DMS153 treated with DMSO at 0.1 percent for 48 hours (cell line): ENCODE measurements around the gene CEP70.
"Not testable (repeated sequence)": the region's sequence is repeated elsewhere in the genome, so short reads cannot be mapped to it uniquely, and the experiment has no call there.

ENCODE experiments used
- DNase-seq: peaks from one replicate; lab custom pipeline; 2025; ENCODE audit not compliant: unreplicated experiment; lab: John Stamatoyannopoulos, UW

The CEP70 gene, protein sequence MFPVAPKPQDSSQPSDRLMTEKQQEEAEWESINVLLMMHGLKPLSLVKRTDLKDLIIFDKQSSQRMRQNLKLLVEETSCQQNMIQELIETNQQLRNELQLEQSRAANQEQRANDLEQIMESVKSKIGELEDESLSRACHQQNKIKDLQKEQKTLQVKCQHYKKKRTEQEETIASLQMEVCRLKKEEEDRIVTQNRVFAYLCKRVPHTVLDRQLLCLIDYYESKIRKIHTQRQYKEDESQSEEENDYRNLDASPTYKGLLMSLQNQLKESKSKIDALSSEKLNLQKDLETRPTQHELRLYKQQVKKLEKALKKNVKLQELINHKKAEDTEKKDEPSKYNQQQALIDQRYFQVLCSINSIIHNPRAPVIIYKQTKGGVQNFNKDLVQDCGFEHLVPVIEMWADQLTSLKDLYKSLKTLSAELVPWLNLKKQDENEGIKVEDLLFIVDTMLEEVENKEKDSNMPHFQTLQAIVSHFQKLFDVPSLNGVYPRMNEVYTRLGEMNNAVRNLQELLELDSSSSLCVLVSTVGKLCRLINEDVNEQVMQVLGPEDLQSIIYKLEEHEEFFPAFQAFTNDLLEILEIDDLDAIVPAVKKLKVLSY

DNA sequence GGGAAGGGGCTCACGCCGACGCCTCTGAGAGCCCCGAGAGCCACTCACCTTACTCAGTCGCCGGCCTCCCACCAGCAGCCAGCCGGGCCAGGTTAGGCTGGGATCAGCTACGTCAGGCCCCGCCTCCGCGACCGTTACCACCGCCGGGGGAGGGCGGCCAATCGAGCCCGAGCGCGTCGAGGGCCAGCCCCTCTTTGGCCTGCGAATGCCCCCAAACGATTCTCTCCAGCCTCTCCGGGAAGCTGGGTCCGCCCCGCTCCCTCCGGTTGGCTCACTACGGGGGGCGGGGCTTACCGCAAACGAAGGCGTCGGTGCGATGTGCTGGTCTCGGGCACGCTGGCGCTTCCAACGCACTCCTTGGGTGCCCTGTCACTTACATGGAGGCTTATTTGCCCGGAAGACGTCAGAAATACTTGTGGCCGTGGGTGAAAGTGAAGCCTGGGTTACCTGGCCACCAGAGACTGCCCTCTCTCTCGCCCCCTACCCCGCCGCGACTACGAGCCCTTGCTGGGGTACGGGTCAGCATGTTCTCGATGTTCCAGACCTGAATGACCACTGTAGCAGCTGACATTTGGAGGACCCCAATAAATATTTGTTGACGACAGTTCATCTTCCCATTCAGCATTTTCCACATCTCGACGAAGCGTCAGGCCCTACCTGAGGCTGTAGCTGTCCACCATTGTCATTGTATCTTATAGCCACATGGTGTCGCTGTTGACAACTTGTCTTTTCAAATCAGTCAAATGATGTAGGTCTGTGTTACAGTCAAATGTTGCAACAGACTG is at the start of gene CEP70:
TSS of gene CEP70 (minus strand) at position 111 of the 785 bp plus-strand sequence. CDS start 21,333 bp downstream, outside the sequence.
- DNase-seq = no peak

DNA sequence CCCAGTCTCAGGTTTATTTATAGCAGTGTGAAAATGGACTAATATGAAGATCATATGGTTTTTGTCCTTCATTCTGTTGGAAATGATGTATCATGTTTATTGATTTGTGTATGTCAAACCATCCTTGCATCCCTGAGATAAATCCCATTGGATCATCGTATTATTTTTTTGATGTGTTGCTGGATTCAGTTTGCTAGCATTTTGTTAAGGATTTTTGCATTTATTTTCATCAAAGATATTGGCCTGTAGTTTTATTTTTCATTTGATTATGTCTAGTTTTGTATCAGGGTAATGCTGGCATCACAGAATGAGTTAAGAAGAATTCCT is 48.8 kb upstream of the CEP70 start:
- no peak for DNase-seq

DNA sequence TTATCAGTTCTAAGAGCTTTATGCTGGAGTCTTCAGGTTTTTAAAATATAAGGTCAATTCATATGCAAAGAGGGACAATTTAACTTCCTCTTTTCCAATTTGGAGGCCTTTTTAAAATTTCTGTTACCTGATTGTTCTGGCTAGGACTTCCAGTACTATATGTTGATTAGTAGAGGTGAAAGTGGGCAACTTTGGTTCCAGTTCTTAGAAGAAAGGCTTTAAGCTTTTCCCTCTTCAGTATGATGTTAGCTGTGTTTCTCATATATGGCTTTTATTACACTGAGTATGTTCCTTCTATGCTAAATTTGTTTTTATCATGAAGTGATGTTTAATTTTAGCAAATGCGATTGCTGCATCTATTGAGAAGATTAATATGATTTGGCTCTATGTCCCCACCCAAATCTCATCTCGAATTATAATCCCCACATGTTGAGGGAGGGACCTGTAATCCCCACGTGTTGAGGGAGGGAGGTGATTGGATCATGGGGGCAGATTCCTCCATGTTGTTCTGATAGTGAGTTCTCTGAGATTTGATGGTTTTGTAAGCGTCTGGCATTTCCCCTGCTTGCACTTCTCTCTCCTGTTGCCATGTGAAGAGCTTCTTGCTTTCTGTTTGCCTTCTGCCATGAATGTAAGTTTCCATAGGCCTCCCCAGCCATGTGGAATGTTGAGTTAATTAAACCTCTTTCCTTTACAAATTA is 48.3 kb upstream of the CEP70 start:
- no peak for DNase-seq

DNA sequence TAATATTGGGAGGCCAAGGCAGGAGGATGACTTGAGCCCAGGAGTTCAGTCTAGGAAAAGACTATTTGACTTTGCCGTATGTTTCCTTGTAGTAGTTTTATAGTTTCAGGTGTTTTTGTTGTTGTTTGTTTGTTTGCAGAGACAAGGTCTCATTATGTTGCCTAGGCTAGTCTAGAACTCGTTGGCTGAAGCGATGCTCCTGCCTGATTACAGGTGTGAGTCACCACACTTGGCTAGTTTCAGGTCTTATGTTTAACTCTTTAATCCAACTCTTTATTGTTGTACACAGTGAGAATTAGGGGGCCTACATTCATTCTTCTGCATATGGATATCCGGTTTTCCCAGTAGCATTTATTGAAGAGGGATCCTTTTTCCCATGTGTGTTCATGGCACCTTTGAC is 46.5 kb upstream of the CEP70 start:
- no peak for DNase-seq

DNA sequence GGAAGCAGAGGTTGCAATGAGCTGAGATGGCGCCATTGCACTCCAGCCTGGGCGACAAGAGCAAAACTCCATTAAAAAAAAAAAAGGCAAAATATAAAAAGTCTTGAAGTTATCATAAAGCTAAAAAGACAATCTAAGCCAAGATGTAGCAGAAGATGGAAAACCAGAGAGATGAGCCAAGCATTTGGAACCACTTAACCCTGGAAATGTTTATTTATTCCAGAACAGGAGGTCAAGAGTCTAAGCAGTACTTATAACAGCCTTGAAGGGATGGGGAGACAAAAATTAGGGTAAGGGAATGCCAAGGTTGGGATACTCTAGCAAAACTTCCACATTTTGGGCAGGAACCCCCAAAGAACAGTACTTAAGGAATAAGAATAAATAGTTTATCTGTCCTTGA is 44.6 kb upstream of the CEP70 start:
- no peak for DNase-seq

DNA sequence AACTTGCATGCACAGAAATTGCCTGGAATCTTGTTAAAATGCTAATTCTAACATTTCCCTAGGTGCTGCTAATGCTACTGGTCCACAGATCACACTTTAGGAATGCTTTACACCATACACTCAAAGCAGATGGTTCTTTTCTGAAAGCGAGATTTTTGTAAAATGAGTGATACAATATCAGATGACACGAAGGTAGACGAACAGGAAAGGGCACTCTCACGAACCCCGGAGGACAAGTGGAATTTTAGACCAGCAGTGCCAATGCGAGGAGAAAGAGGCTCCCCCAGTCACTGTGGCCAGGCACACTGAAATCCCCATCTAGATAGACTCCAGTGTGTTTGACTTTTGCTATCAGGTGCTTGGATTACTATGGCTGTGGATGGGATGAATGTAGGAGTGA is 35.5 kb upstream of the CEP70 start:
- DNase-seq = no peak

DNA sequence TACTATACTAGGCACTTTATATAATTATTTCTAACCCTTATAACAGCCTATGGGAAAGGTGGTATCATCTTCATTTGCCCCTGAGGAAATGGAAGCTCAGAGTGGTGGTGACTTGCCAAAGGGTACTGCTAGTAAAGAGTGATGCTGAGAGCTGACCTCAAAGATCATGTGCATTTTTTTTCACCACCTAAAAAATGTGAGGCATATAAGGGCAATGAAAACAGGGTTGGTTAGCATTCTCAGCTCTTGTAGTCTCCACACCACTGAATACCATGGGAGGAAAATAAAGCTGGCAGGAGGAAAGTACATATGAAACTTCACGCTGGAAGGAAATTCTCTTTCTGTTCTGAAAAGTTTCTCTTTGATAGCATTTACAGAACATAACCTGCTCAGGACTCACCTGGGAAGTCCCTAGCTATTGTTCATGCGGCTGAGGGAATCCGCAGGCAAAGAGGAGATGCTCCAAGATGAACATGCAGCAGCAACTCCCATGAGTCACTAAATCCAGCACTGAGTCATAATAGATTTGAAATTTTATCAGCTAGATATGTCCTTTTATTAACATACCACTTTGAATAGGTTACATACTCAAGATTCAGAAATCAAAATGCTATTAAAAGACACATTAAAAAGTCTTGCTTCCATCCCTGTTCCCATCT is 31.8 kb upstream of the CEP70 start:
- no peak for DNase-seq

DNA sequence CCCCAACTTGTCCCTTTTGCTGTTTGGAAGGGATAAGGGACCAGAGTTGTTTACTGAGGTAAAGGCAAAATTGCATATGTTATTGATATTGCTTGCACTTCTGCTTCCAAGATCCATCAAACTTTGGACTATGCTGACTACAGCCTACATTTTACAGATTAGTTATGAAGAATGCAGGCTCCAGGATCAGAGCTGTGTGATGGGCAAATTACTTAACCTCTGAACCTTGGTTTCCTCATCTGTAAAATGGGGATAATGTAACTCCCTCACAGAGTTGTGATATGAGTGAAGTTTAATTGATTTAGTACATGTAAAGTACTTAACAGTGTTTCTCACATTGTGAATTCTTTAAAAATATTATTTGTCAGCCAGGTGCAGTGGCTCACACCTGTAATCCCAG is 30.5 kb upstream of the CEP70 start:
- no peak for DNase-seq

DNA sequence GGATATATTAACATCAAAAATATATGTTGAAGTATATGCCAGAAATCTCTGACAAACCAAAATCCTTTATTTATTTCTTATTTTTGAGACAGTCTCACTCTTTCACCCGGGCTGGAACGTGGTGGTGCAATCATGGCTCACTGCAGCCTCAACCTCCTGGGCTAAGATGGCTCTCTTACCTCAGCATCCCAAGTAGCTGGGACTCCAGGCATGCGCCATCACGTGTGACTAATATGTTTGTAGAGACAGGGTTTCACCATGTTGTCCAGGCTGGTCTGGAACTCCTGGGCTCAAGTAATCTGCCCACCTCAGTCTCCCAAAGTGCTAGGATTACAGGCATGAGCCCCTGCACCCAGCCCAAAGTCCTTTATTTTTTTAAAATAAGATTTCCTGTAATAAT is 26.4 kb upstream of the CEP70 start:
- no peak for DNase-seq

DNA sequence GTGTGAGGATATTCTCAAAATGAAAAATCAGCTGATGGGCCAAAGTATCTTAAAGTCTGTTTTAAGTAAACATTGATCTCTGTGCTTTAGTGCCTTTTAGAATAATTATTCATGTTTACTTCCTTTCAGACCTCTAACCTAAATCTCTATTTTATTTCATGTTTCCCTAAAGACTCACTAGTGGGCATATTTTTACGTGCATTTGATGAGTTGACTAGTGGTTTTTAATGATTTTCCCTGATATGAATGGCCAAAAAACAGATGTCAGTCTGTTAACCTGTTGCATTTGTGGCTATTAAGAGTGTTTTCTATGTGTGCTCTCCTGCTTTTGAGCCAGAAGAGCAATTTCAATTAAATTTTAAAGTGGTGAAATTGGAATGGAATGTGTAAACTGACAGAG is 21.4 kb upstream of the CEP70 start:
- no peak for DNase-seq

DNA sequence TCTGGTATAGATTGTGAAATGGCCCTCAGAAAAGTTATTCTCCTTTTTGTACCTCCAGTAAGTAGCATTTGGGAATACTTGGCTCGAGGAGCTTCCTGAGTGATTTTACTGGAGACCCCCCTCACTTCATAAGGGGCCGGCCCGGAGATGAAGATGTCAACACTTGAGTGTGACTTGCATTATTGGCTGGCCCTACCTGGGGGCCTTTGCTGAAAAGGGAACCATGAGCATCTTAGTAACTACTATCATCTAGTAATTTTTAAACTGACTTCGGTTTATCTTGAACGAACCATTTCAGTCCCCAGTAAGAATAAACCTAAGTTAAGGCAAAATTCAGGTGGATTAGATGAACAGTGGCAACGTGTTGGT is 15.8 kb upstream of the CEP70 start:
- DNase-seq = no peak

DNA sequence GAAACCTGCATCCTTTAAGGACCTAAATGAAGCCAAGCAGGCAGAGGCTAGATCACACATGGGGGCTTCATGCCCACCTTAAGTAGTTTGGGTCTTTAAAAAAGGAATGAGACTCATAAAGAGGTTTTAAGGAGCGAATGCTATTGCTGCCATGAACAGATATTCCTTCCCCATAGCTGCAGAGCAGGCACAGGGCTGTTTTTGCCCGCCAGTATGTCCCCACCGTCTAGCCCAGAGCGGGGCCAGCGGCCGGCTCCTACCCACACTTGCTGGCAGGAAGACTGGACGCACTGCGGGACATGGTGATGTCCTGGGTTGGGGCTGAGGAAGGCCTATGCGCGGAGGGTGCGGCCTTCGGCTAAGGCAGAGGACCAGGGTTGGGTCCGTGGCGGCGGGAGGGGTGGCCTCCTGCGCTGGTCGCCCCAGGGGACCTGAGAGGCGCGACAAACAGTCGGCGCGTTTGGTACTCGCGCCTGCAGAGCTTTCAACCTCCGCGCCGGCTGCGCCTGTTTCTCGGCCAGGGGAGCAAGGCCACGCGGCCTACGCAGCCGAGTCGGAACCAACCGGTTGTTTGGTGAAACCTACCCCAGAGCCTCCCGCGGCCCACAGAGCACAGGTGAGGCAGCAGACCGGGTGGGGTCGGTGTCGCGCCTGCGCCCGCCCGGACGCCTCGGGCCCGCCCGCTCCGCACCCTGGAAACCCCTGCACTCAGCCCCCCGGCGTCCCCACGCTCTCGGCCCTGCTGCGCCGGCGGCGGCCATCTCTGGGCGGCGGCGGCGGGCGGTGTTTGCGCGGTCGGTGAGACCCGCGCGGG is 14.5 kb upstream of the CEP70 start, which contains the start of gene FAIM:
TSS of gene FAIM (plus strand) at position 450 of the 814 bp plus-strand sequence. CDS start 10,956 bp downstream, outside the sequence.
- peak; percentile 44 for DNase-seq

DNA sequence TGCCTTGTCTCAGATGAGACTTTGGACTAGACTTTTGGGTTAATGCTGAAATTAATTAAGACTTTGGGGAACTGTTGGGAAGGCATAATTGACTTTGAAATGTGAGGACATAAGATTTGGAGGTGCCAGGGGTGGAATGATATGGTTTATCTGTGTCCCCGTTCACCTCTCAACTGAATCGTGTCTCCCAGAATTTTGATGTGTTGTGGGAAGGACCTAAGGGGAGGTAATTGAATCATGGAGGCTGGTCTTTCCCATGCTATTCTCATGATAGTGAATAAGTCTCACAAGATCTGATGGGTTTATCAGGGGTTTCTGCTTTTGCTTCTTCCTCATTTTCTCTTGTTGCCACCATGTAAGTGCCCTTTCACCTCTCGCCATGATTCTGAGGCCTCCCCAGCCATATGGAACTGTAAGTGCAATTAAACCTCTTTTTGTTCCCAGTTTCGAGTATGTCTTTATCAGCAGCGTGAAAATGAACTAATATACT is 10.1 kb upstream of the CEP70 start:
- DNase-seq = not testable (repeated sequence)

DNA sequence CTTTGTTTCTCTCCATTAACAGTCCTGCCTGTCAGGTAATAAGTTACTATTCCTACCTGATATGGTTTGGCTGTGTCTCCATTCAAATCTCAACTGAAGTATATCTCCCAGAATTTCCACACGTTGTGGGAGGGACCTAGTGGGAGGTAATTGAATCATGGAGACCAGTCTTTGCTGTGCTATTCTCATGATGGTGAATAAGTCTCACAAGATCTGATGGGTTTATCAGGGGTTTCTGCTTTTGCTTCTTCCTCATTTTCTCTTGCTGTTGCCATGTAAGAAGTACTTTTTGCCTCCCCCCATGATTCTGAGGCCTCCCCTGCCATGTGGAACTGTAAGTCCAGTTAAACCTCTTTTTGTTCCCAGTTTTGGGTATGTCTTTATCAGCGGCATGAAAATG is 7.6 kb upstream of the CEP70 start:
- DNase-seq = not testable (repeated sequence)

DNA sequence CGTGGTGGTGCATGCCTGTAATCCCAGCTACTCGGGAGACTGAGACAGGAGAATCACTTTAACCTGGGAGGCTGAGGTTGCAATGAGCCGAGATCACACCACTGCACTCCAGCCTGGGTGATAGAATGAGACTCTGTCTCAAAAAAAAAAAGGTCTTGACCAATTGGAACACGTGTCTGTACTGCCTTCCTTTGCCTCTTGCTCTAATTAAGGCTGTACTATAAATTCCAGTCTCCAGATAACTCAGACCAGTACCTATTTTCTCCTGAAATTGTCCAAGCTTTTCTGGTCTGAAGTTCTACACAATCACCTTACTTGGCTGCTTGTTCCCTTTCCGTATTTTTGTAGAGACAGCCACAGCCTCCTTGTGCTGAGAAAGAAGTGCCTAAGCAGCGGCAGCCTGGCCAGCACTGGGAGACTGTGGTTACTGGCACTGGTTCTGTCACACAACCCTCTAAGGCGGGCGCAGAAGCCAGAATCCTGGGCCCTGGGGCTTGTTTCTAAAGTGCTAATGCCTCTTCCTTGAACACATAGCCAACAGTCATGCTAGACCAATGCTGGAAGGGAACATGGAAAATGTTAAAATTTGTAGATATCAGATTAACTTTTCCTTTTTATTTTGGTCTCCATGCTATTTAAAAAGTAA is 6.2 kb upstream of the CEP70 start:
- no peak for DNase-seq

DNA sequence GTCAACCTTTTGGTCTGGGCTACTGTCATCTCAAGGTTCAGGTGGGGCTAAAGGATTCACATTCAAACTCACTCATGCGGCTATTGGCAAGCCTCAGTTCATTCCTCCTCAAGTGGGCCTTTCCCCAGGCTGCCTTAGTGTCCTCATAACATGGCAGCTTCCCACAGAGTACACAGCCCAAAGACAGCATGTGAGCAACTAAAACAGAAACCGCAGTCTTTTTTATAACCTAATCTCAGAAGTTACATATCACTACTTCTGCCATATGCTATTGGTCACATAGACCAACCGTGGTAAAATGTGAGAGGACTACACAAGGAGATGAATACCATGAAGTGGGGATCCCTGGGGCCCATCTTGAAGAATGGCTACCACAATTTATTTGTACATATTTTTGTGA is 4.5 kb upstream of the CEP70 start:
- no peak for DNase-seq

DNA sequence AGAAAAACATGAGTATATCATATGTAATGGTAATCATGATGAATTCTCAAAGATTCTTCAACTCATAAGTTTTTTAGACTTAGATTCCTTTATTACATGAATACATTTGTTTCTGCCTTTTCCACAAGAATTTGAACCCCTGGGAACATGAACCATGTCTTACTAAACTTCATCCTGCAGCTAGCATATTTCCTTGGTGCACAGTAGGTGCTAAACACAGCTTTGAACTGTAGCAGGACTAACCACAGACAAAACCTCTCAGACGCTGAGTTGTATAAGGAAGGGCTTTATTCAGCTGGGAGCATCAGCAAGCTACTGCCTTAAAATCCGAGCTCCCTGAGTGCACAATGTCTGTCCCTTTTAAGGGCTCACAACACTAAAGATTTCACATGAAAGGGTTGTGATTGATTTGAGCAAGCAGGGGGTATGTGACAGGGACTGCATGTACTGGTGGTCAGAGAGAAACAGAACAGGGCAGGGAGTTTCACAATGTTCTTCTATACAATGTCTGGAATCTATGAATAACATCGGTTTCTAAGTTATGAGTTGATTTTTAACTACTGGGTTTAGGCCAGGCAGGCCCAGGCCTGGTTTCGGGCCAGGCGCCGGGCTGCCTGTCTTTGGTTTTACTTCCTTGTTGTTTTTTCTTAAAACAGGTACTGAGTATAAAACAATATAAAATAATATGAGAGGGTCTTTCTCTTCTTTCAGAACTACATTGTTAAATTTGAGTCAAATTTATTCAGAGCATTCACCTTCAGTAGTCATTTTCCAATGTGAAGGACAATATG is 3.3 kb upstream of the CEP70 start:
- DNase-seq = not testable (repeated sequence)

DNA sequence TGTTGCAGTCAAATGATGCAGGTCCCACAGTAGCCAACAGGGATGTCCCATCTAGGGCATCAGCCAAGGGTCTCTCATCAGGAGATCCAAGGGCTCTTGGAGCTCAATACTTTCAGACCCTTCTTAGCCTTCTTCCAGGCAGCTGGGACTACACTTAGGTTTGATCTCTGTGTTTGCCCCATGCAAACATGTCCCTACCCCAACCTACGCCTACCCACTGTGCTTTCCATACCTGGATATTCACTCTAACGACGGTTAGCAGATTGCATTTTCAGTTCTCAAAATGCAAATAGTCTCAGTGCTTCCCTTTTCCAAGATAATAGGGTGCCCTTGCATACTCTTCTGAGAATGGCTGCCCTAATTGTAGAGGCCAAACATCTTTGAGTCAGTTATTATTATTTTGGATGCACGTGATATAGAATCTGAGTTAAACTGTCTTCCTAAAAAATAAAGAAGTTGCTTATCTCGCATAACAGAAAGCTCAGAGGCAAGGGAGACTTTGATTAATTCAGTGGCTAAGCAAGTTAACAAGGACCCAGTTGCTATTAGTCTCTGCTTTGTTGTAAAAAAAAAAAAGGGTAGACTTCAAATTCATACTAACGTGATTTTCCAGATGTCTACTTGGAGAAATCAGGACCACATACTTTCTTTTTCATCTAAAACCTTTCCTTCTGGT is 1.0 kb upstream of the CEP70 start:
- DNase-seq = no peak
